CD14-positive monocyte (primary cell): ENCODE data around the gene PHLDA1. TPM values are rescaled to one million over a fixed set of nuclear protein-coding genes. Genes with fewer than 3 reads are reported as not detected.

Source experiments
- DNase-seq, 3 donors: peaks; one replicate each; pipeline ENCODE4 v3.0.0-alpha.2; 2011 to 2022
- H2AFZ ChIP-seq: 2 replicates; pipeline ENCODE4 v1.6.0; 2012; ENCODE audit warnings: mild to moderate bottlenecking, low read depth, low read length, inconsistent platforms; ENCODE audit not compliant: insufficient read depth, poor library complexity, severe bottlenecking
- H3K27ac ChIP-seq, 2 donors: 1 replicate in 1 of 2; 2 replicates in 1 of 2; pipeline ENCODE4 v1.5.1; 2012 to 2013; ENCODE audit warnings: low read length in 2 of 2, control low read depth in 1 of 2, inconsistent platforms in 1 of 2, low read depth in 1 of 2, mild to moderate bottlenecking in 1 of 2
- H3K27me3 ChIP-seq, 2 donors: one replicate each; pipeline versions ENCODE4 v1.6.0 to v1.6.1; 2011 to 2013; ENCODE audit warnings: low read length in 2 of 2; ENCODE audit not compliant: control insufficient read depth in 2 of 2, insufficient read depth in 2 of 2
- H3K36me3 ChIP-seq, 2 donors: replicated peaks in 1 of 2; 1 replicate in 1 of 2; 2 replicates in 1 of 2; pipeline versions ENCODE4 v1.5.1 to v1.6.1; 2012 to 2013; ENCODE audit warnings: low read length in 2 of 2, control low read depth in 1 of 2, inconsistent platforms in 1 of 2, mild to moderate bottlenecking in 1 of 2; ENCODE audit not compliant: insufficient read depth in 2 of 2, control insufficient read depth in 1 of 2
- H3K4me1 ChIP-seq, 2 donors: 1 replicate in 1 of 2; 2 replicates in 1 of 2; pipeline versions ENCODE4 v1.5.1 to v1.6.1; 2012 to 2013; ENCODE audit warnings: low read length in 2 of 2, control low read depth in 1 of 2, inconsistent platforms in 1 of 2, mild to moderate bottlenecking in 1 of 2, moderate library complexity in 1 of 2; ENCODE audit not compliant: insufficient read depth in 2 of 2, control insufficient read depth in 1 of 2
- H3K4me2 ChIP-seq: replicated peaks from 2 replicates; pipeline ENCODE3; 2012; ENCODE audit warnings: low read length, moderate library complexity, mild to moderate bottlenecking; ENCODE audit not compliant: poor library complexity, severe bottlenecking; ENCODE audit errors: extremely low read depth
- H3K4me3 ChIP-seq, 3 experiments: fragments of 200-600 bp in 1 of 3; sonication (generic) in 1 of 3; replicated peaks in 1 of 3; 1 replicate in 2 of 3; 2 replicates in 1 of 3; pipeline ENCODE4 v1.5.1; 2011 to 2013; ENCODE audit warnings: low read length in 3 of 3, mild to moderate bottlenecking in 3 of 3, control low read depth in 2 of 3, low read depth in 2 of 3, inconsistent platforms in 1 of 3, moderate library complexity in 1 of 3
- H3K79me2 ChIP-seq: 2 replicates; pipeline ENCODE4 v1.6.0; 2012; ENCODE audit warnings: mild to moderate bottlenecking, control low read depth, inconsistent platforms, low read length, moderate library complexity; ENCODE audit not compliant: insufficient read depth
- H3K9ac ChIP-seq: 2 replicates; pipeline ENCODE4 v1.6.0; 2017; ENCODE audit warnings: low read length, mild to moderate bottlenecking; ENCODE audit not compliant: insufficient read depth, poor library complexity, severe bottlenecking
- H3K9me3 ChIP-seq, 2 donors: replicated peaks in 1 of 2; 1 replicate in 1 of 2; 2 replicates in 1 of 2; pipeline versions ENCODE4 v1.5.1 to v1.6.1; 2012 to 2013; ENCODE audit warnings: low read length in 2 of 2, control low read depth in 1 of 2; ENCODE audit not compliant: control insufficient read depth in 1 of 2, insufficient read depth in 1 of 2
- H4K20me1 ChIP-seq: 2 replicates; pipeline ENCODE4 v1.6.0; 2012; ENCODE audit warnings: mild to moderate bottlenecking, low read length, control low read depth, moderate library complexity; ENCODE audit not compliant: insufficient read depth
- H3K27ac Mint-ChIP-seq, 7 donors: one replicate each; pipeline ENCODE4 v1.8.0; 2020; ENCODE audit warnings: mild to moderate bottlenecking in 7 of 7, mixed read lengths in 7 of 7, moderate library complexity in 6 of 7, inconsistent platforms in 2 of 7
- H3K27me3 Mint-ChIP-seq, 3 donors: one replicate each; pipeline ENCODE4 v1.8.0; 2021 to 2022; ENCODE audit warnings: low read depth in 3 of 3, mild to moderate bottlenecking in 3 of 3, mixed read lengths in 3 of 3, moderate library complexity in 3 of 3, inconsistent platforms in 1 of 3
- H3K36me3 Mint-ChIP-seq, 2 donors: one replicate each; pipeline ENCODE4 v1.8.0; 2020; ENCODE audit warnings: mixed read lengths in 2 of 2, inconsistent platforms in 1 of 2, mild to moderate bottlenecking in 1 of 2
- H3K4me1 Mint-ChIP-seq: one replicate; pipeline ENCODE4 v1.8.0; 2020; ENCODE audit warnings: mild to moderate bottlenecking, mixed read lengths
- H3K4me3 Mint-ChIP-seq, 2 donors: one replicate each; pipeline ENCODE4 v1.8.0; 2020; ENCODE audit warnings: mild to moderate bottlenecking in 2 of 2, mixed read lengths in 2 of 2, moderate library complexity in 1 of 2
- H3K9me3 Mint-ChIP-seq, 7 donors: one replicate each; pipeline ENCODE4 v1.8.0; 2020 to 2022; ENCODE audit warnings: mixed read lengths in 7 of 7, mild to moderate bottlenecking in 6 of 7, moderate library complexity in 6 of 7, inconsistent platforms in 2 of 7
- CTCF ChIP-seq: fragments of 200-600 bp; IDR thresholded peaks from one replicate; pipeline ENCODE4 v1.8.0; 2022; ENCODE audit warnings: antibody characterized with exemption, mild to moderate bottlenecking
- WGBS: methylation state at CpG from one replicate; pipeline ENCODE4 v1.1.5; 2013; ENCODE audit warnings: missing lambda C conversion rate; ENCODE audit not compliant: insufficient coverage; 5-methylcytosine and 5-hydroxymethylcytosine counted together
- intact Hi-C, 2 donors: fragments of 100-400 bp; cut with micrococcal nuclease; formaldehyde crosslinking; loops; one replicate each; pipeline versions ENCODE4 v1.15.0 to v1.15.1; 2023
- polyA plus RNA-seq, 3 donors: library from polyadenylated mRNA; depleted of rRNA in 1 of 3; unstranded in 2 of 3; stranded (reverse) in 1 of 3; fragments of 300-500 nt in 2 of 3; fragments of >200 nt in 1 of 3; fragmentation: Illumina TruSeq in 2 of 3; gene quantifications; 1 replicate in 2 of 3; 2 replicates in 1 of 3; pipeline ENCODE4 v1.2.3, GENCODE V29; 2012 to 2021

Gene PHLDA1
- polyA plus RNA-seq, 3 donors = 1.1 to 5.8 (median 1.6) TPM

DNA sequence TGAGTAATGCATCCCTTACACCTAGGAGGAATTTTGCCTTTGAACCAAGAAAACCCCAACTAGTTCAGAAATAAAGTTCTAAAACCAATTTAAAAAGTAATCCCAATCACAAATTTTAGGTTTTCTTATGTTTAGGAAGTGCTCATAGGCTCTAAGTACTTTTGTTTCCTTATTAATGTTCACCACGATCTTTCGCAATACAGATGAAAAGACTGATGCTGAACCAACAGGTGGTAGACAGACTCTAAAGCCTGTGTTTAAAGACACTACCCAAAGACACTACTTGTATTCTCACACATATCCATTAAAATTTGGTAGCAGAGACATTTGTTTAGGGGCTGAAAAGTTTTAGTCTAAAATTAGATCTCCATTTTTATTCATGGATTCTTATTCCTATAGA is 10.6 kb upstream of the PHLDA1 start:
- H3K27ac Mint-ChIP-seq = no peak overlapping the region
- TF ChIP-seq CTCF = no peak
- H3K4me3 ChIP-seq = no peak overlapping the region
- H3K4me1 ChIP-seq = no peaks in the 10 kb centered on the region
- intact Hi-C loops = no loop called here
- peaks cover 14 to 20% of the 10 kb centered on the region in 2 donors for H3K36me3 Mint-ChIP-seq
- DNase-seq = no peak
- no peaks in the 10 kb centered on the region for H3K79me2 ChIP-seq
- peaks cover 2 to 6% (median 3%) of the 10 kb centered on the region in 3 donors for H3K27me3 Mint-ChIP-seq
- H3K9ac ChIP-seq = no peak overlapping the region
- no peak overlapping the region for H3K4me2 ChIP-seq
- no peak overlapping the region for H3K27ac ChIP-seq
- no peaks in the 10 kb centered on the region for H3K9me3 ChIP-seq
- peaks cover 2 to 16% of the 10 kb centered on the region in 2 donors for H3K36me3 ChIP-seq
- H3K4me1 Mint-ChIP-seq = peaks cover 4% of the 10 kb centered on the region
- H4K20me1 ChIP-seq = no peaks in the 10 kb centered on the region
- no peak overlapping the region for H2AFZ ChIP-seq
- H3K9me3 Mint-ChIP-seq = peaks cover 0 to 2% (median 0%) of the 10 kb centered on the region in 7 donors
- H3K4me3 Mint-ChIP-seq = no peak overlapping the region
- peaks cover 2 to 5% of the 10 kb centered on the region in 2 donors for H3K27me3 ChIP-seq
- no CpG with 5 or more reads among the region's 2 CpGs for WGBS

DNA sequence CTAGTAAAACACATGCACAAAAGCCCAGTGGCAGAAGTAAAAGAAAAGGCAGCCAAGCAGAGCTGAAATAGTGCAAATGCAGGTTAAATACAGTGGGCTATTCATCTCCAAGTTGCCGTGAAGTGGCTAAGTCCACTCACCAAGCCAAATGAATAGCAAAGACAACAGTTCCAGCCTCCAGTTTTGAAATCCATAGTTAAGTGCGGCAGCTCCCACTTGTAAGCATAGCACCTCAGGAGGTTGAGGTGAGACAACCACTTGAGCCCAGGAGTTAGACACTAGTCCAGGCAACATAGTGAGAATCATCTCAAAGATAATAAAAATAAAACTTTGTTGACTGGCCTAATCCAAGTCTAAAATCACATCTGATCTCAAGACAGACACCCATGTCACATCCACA is 9.8 kb upstream of the PHLDA1 start:
- H2AFZ ChIP-seq = no peak overlapping the region
- no peaks in the 10 kb centered on the region for H4K20me1 ChIP-seq
- H3K4me3 ChIP-seq = no peak overlapping the region
- no peak overlapping the region for H3K9ac ChIP-seq
- H3K36me3 ChIP-seq = peaks cover 0 to 8% of the 10 kb centered on the region in 2 donors
- intact Hi-C loops = no loop called here
- H3K79me2 ChIP-seq = no peaks in the 10 kb centered on the region
- no peaks in the 10 kb centered on the region for H3K4me1 ChIP-seq
- Mint-ChIP-seq H3K4me1 (peaks cover 4% of the 10 kb centered on the region), H3K36me3 (peaks cover 8 to 17% of the 10 kb centered on the region in 2 donors), H3K27me3 (peaks cover 2 to 8% (median 3%) of the 10 kb centered on the region in 3 donors), H3K9me3 (peaks cover 0 to 2% (median 0%) of the 10 kb centered on the region in 7 donors), H3K27ac (no peak overlapping the region), H3K4me3 (no peak overlapping the region)
- no peak overlapping the region for H3K27ac ChIP-seq
- DNase-seq = no peak
- H3K4me2 ChIP-seq = no peak overlapping the region
- no peak for TF ChIP-seq CTCF
- H3K9me3 ChIP-seq = no peaks in the 10 kb centered on the region
- H3K27me3 ChIP-seq = peaks cover 2 to 5% of the 10 kb centered on the region in 2 donors
- 100% methylated on average over 1 of the region's 2 CpGs for whole genome bisulfite sequencing
